Heart right ventricle (tissue), 16 donors: ENCODE data around the gene GPI. TPM values are rescaled to one million over a fixed set of nuclear protein-coding genes. Genes with fewer than 3 reads are reported as not detected.

Source experiments
- ATAC-seq, 8 donors: fragments of 200-7000 bp; cut with Tn5 transposase; one replicate each; pipeline ENCODE4 v1.9.1; 2020; ENCODE audit warnings: mild to moderate bottlenecking in 8 of 8, moderate library complexity in 8 of 8, moderate number of reproducible peaks in 1 of 8
- DNase-seq, 2 donors: peaks; one replicate each; pipeline ENCODE4 v3.0.0-alpha.2; 2020
- H3K27ac ChIP-seq, 10 donors: fragments of 200-600 bp; sonication (generic) in 2 of 10; one replicate each; pipeline versions ENCODE4 v1.5.0 to v1.8.0; 2020 to 2022; ENCODE audit warnings: mild to moderate bottlenecking in 3 of 10
- H3K27me3 ChIP-seq, 7 donors: fragments of 200-600 bp; one replicate each; pipeline ENCODE4 v1.8.0; 2021 to 2022; ENCODE audit warnings: mild to moderate bottlenecking in 2 of 7
- H3K36me3 ChIP-seq, 9 donors: fragments of 200-600 bp; sonication (generic) in 1 of 9; one replicate each; pipeline versions ENCODE4 v1.5.0 to v1.8.0; 2020 to 2022; ENCODE audit warnings: mild to moderate bottlenecking in 2 of 9
- H3K4me1 ChIP-seq, 9 donors: fragments of 200-600 bp; sonication (generic) in 1 of 9; one replicate each; pipeline versions ENCODE4 v1.5.0 to v1.8.0; 2020 to 2022; ENCODE audit warnings: mild to moderate bottlenecking in 4 of 9
- H3K4me3 ChIP-seq, 10 donors: fragments of 200-600 bp; sonication (generic) in 2 of 10; one replicate each; pipeline versions ENCODE4 v1.5.0 to v1.8.0; 2020 to 2022; ENCODE audit warnings: mild to moderate bottlenecking in 7 of 10, moderate library complexity in 2 of 10
- H3K9me3 ChIP-seq, 11 donors: fragments of 200-600 bp in 10 of 11; sonication (generic) in 2 of 11; one replicate each; pipeline versions ENCODE4 v1.5.0 to v1.8.0; 2013 to 2022; ENCODE audit warnings: mild to moderate bottlenecking in 2 of 11, control low read depth in 1 of 11, moderate library complexity in 1 of 11
- CTCF ChIP-seq, 9 donors: fragments of 200-600 bp; sonication (generic) in 2 of 9; IDR thresholded peaks; one replicate each; pipeline versions ENCODE4 v1.5.0 to v1.8.0; 2021 to 2022; ENCODE audit warnings: antibody characterized with exemption in 9 of 9, mild to moderate bottlenecking in 5 of 9, moderate library complexity in 1 of 9
- WGBS, 2 donors: extraction: QIAGEN DNeasy Blood & Tissue Kit; methylation state at CpG; one replicate each; pipeline ENCODE4 v1.1.7; 2013; ENCODE audit warnings: inconsistent platforms in 1 of 2; 5-methylcytosine and 5-hydroxymethylcytosine counted together
- intact Hi-C, 10 donors: fragments of 100-400 bp; cut with DNase I; formaldehyde crosslinking; loops; one replicate each; pipeline versions ENCODE4 v1.11.1 to v1.14.2; 2022
- polyA plus RNA-seq, 2 donors: library from polyadenylated mRNA; stranded (reverse); fragments of 200-250 nt; gene quantifications; one replicate each; pipeline ENCODE4 v1.2.3, GENCODE V29; 2013
- total RNA-seq, 10 donors: library from RNA; stranded (reverse); fragmentation: NEBNext Ultra II Directional in 3 of 10; extraction: Animal tissue kit (Norgen Biotek cat#: 25700) in 3 of 10; gene quantifications; one replicate each; pipeline versions ENCODE4 v1.2.1 to v1.2.4, GENCODE V29; 2021 to 2023
- donor health status: Arrhythmogenic right ventricular cardiomyopathy.
- donor health status: ischemic (EF 13 %, LVEDD 7.1; RV severe dilation, severe dysfunction).
- donor health status: healthy with polysubstance abuse.
- donor health status: DM: no; HTN: yes; CAD: no.
- donor health status: DM: no; HTN: no; CAD: no.
- donor health status: ischemic (EF 25% LVEDD 6.9; RV normal size, moderate dysfunction).
- donor health status: ischemic (EF 25% LVEDD 5.7; RV mildly dilated, moderate dysfunction).
- donor health status: healthy.
- donor health status: DM: yes; HTN: yes; CAD: no.
- donor health status: Ischemic cardiomyopathy.
- donor health status: ischemic (EF 35%, LVEDD 5.7; RV mildly dilated, moderate dysfunction).
- donor health status: nonischemic (EF 11% LVEDD 7.7; RV severe dilation, severe dysfunction).
- donor health status: DM: yes; HTN: yes; CAD: no.
- donor health status: PGD.
- donor health status: ischemic (EF 29% LVEDD 5.4; RV normal size, mild dysfunction).
- donor health status: nonischemic (EF 23%, LVEDD 6.1; RV moderate dilation, normal function).

GPI gene
- total and polyA plus RNA-seq, 12 donors = 178 to 711 (median 558) TPM

GRCh38 chr19:34317311-34317927 is 47.6 kb upstream of the GPI start:
- peaks cover 0 to 37% (median 9%) of the 10 kb centered on the region in 9 donors for H3K36me3 ChIP-seq
- ATAC-seq (peak; percentile 54 to 79 (median 70)), DNase-seq (peak in 1 of 2 donors; percentile 33)
- TF ChIP-seq CTCF (IDR thresholded peaks at IDR 0.05) = no peak
- peaks cover 19 to 84% (median 53%) of the 10 kb centered on the region in 9 donors for H3K4me1 ChIP-seq
- intact Hi-C loops = loop anchor here in 1 of 10 donors (5.0 kb wide), 1 partner anchor 50 kb away; no protein-coding TSS in a partner anchor
- H3K27me3 ChIP-seq = no peaks in the 10 kb centered on the region
- H3K9me3 ChIP-seq = no peaks in the 10 kb centered on the region
- peak overlapping the region; percentile 45 to 83 (median 63) for H3K27ac ChIP-seq
- H3K4me3 ChIP-seq = no peak overlapping the region
- 55 to 66% methylated on average over 6 of the region's 6 CpGs for WGBS, 2 donors

DNA sequence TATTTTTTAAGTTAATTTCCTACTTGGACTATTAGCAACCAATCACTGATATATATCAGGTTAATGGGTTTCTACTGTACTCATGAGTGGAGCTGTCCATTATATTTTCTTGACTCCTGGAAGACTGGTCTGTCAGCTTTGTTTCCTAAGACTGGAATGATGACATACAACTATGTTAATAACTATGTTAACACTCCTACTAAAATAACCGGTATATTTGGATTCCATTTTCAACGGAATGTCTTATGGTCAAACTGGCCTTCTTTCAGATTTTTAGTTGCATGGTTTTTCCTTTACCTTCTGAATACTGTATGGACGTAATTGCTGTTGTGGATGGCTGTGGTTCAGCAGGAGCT is 45.8 kb upstream of the GPI start:
- intact Hi-C loops = loop anchor here in 1 of 10 donors (5.0 kb wide), 1 partner anchor 52 kb away; no protein-coding TSS in a partner anchor
- no peaks in the 10 kb centered on the region for H3K27me3 ChIP-seq
- 74 to 80% methylated on average over 3 of the region's 3 CpGs for WGBS, 2 donors
- H3K4me1 ChIP-seq = peaks cover 19 to 67% (median 42%) of the 10 kb centered on the region in 9 donors
- H3K9me3 ChIP-seq = no peaks in the 10 kb centered on the region
- DNase-seq (no peak), ATAC-seq (no peak)
- H3K36me3 ChIP-seq = peaks cover 0 to 53% (median 17%) of the 10 kb centered on the region in 9 donors
- no peak overlapping the region for H3K4me3 ChIP-seq
- TF ChIP-seq CTCF (IDR thresholded peaks at IDR 0.05) = no peak
- peak overlapping the region in 6 of 10 donors; percentile 31 to 83 (median 58) for H3K27ac ChIP-seq

DNA sequence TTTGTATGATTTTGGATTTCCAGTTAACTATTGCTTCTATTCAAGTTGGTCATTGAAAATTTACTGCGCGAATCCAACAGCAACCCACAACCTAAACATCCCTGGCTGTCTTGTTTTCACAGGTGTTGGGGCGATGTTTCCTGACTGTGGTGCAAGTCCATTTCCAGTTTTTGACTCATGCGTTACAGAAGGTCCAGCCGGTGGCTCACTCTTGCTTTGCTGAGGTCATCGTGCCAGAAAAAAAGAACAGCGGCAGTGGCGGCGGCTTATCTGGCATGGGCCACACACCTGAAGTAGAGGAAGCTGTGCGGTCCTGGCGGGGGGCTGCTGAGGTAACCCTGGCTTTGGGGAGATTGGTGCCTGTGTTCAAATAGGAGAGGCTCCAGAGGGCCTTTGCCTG is 45.2 kb upstream of the GPI start:
- Histone ChIP-seq H3K4me3 (no peak overlapping the region), H3K27me3 (no peaks in the 10 kb centered on the region), H3K36me3 (peaks cover 0 to 58% (median 21%) of the 10 kb centered on the region in 9 donors), H3K27ac (peak overlapping the region in 8 of 10 donors; percentile 21 to 83 (median 52)), H3K4me1 (peaks cover 15 to 61% (median 39%) of the 10 kb centered on the region in 9 donors), H3K9me3 (no peaks in the 10 kb centered on the region)
- 69 to 81% methylated on average over 11 of the region's 11 CpGs for WGBS, 2 donors
- intact Hi-C loops = loop anchor here in 2 of 10 donors (5.0 to 10.0 kb wide), 2 partner anchors 52 to 55 kb away; no protein-coding TSS in a partner anchor
- DNase-seq = peak in 1 of 2 donors; percentile 22
- no peak for TF ChIP-seq CTCF (IDR thresholded peaks at IDR 0.05)
- ATAC-seq = peak in 3 of 8 donors; percentile 13 to 52 (median 22)

GRCh38 chr19:34320277-34320676 is 44.7 kb upstream of the GPI start:
- H3K27ac ChIP-seq = peak overlapping the region in 8 of 10 donors; percentile 21 to 83 (median 52)
- DNase-seq (no peak), ATAC-seq (peak in 6 of 8 donors; percentile 14 to 36 (median 27))
- peaks cover 15 to 56% (median 39%) of the 10 kb centered on the region in 9 donors for H3K4me1 ChIP-seq
- H3K36me3 ChIP-seq = peaks cover 0 to 59% (median 26%) of the 10 kb centered on the region in 9 donors
- 50 to 58% methylated on average over 7 of the region's 7 CpGs for WGBS, 2 donors
- H3K4me3 ChIP-seq = no peak overlapping the region
- no peak for TF ChIP-seq CTCF (IDR thresholded peaks at IDR 0.05)
- no peaks in the 10 kb centered on the region for H3K9me3 ChIP-seq
- intact Hi-C loops = loop anchor here in 1 of 10 donors (10.0 kb wide), 1 partner anchor 55 kb away; no protein-coding TSS in a partner anchor
- H3K27me3 ChIP-seq = no peaks in the 10 kb centered on the region
